WTC11 (cell line): Measurements from ENCODE around the gene KRT222. TPM values are rescaled to one million over a fixed set of nuclear protein-coding genes. Genes with fewer than 3 reads are reported as not detected.

Experiments
- ATAC-seq: fragments of 200-7000 bp; cut with Tn5 transposase; 2 replicates; pipeline ENCODE4 v1.10.0; 2021; ENCODE audit warnings: mild to moderate bottlenecking, moderate library complexity
- CTCF ChIA-PET: fragments of 300-600 bp; sonication (Branson Sonifier 250); formaldehyde crosslinking; loops from one replicate; lab custom pipeline; 2021; ENCODE audit warnings: antibody characterized with exemption; lab: Charles Lee
- POLR2A ChIA-PET: fragments of 350-600 bp; sonication (Branson Sonifier 250); formaldehyde crosslinking; loops from one replicate; lab custom pipeline; 2021; ENCODE audit warnings: antibody characterized with exemption; lab: Charles Lee
- DNase-seq: peaks from one replicate; pipeline ENCODE4 v3.0.0; 2021; ENCODE audit warnings: low spot score
- H3K27ac Mint-ChIP-seq: 2 replicates; pipeline ENCODE4 v1.8.0; 2021; ENCODE audit warnings: mixed read lengths
- H3K27me3 Mint-ChIP-seq: 2 replicates; pipeline ENCODE4 v1.8.0; 2021; ENCODE audit warnings: low read depth, mild to moderate bottlenecking, moderate library complexity, mixed read lengths
- H3K36me3 Mint-ChIP-seq: 2 replicates; pipeline ENCODE4 v1.8.0; 2021; ENCODE audit warnings: mixed read lengths
- H3K4me1 Mint-ChIP-seq: 2 replicates; pipeline ENCODE4 v1.8.0; 2022; ENCODE audit warnings: mixed read lengths
- H3K4me3 Mint-ChIP-seq: 2 replicates; pipeline ENCODE4 v1.8.0; 2021; ENCODE audit warnings: mild to moderate bottlenecking, moderate library complexity, mixed read lengths
- H3K9me3 Mint-ChIP-seq: 2 replicates; pipeline ENCODE4 v1.8.0; 2021; ENCODE audit warnings: mixed read lengths
- AFF4 ChIP-seq: sonication (generic); formaldehyde crosslinking; IDR thresholded peaks from 2 replicates; pipeline ENCODE4 v1.8.1; 2023; ENCODE audit warnings: mild to moderate bottlenecking, missing genetic modification reagents, borderline replicate concordance
- ATF1 ChIP-seq: sonication (generic); formaldehyde crosslinking; IDR thresholded peaks from 2 replicates; pipeline ENCODE4 v1.8.1; 2023; ENCODE audit warnings: mild to moderate bottlenecking, moderate library complexity, missing genetic modification reagents
- CTCF ChIP-seq: fragments of 200-600 bp; IDR thresholded peaks from 2 replicates; pipeline ENCODE4 v1.8.0; 2022; ENCODE audit warnings: antibody characterized with exemption
- GRHL2 ChIP-seq: fragments of 250-450 bp; sonication (Bioruptor Pico); IDR thresholded peaks from 2 replicates; pipeline ENCODE4 v1.8.0; 2022; ENCODE audit warnings: mild to moderate bottlenecking, moderate library complexity; ENCODE audit not compliant: insufficient replicate concordance, severe bottlenecking
- HMGA2 ChIP-seq: fragments of 250-450 bp; sonication (Bioruptor Pico); IDR thresholded peaks from 2 replicates; pipeline ENCODE4 v1.4.0; 2021; ENCODE audit warnings: mild to moderate bottlenecking, moderate library complexity
- NR1H2 ChIP-seq: sonication (generic); formaldehyde crosslinking; IDR thresholded peaks from 2 replicates; pipeline ENCODE4 v1.9.0; 2021; ENCODE audit warnings: mild to moderate bottlenecking, moderate library complexity, missing genetic modification reagents
- PREB ChIP-seq: sonication (generic); formaldehyde crosslinking; IDR thresholded peaks from 2 replicates; pipeline ENCODE4 v1.8.1; 2022; ENCODE audit warnings: mild to moderate bottlenecking, missing genetic modification reagents, moderate library complexity, borderline replicate concordance
- PRRX2 ChIP-seq: fragments of 250-450 bp; sonication (Bioruptor Pico); IDR thresholded peaks from 2 replicates; pipeline ENCODE4 v1.8.0; 2021; ENCODE audit warnings: mild to moderate bottlenecking
- TCF7 ChIP-seq: sonication (generic); formaldehyde crosslinking; IDR thresholded peaks from 2 replicates; pipeline ENCODE4 v1.8.0; 2022; ENCODE audit warnings: mild to moderate bottlenecking, low read depth, missing genetic modification reagents, moderate library complexity
- ZBTB21 ChIP-seq: sonication (generic); formaldehyde crosslinking; IDR thresholded peaks from 2 replicates; pipeline ENCODE4 v1.8.1; 2023; ENCODE audit warnings: mild to moderate bottlenecking, missing genetic modification reagents, borderline replicate concordance
- ZNF532 ChIP-seq: fragments of 250-450 bp; sonication (Bioruptor Pico); IDR thresholded peaks from 2 replicates; pipeline ENCODE4 v1.9.0; 2021; ENCODE audit warnings: mild to moderate bottlenecking, borderline replicate concordance
- total RNA-seq: library from RNA; stranded (reverse); gene quantifications from 3 replicates; pipeline ENCODE4 v1.2.3, GENCODE V29; 2021
- TF ChIP-seq, protein P1 (sequence below): sonication (generic); formaldehyde crosslinking; IDR thresholded peaks from 2 replicates; pipeline ENCODE4 v1.8.0; 2022; ENCODE audit warnings: mild to moderate bottlenecking, missing genetic modification reagents

KRT222 gene
- total RNA-seq, 1 experiment from 2014 or later: 0.09 TPM

DNA sequence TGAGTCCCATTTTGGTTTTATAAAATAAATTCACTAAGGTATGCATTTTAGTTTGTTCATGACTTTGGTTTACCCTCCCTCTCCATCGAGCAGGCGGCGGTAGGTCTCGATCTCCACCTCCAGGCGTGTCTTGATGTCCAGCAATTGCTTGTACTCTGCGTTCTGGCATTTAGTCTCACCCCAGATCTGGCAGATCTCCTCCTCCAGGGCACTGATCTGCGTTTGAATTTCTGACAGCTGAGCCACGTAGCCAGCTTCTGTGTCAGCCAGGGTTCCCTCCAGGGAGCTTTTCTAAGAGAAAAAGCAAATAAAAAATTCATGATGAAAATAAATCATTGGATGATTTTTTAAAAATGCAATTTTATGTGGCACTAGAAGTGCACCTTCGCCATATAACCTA, 34.4 kb upstream of the KRT222 start:
- ChIA-PET POLR2A (no interaction called here), CTCF (interaction anchor here (0.7 to 1.4 kb wide), 3 partner anchors 80 to 156 kb away, joined by 3 to 7 read pairs (median 3); no protein-coding TSS in a partner anchor)
- no peaks in the 10 kb centered on the region for H3K9me3 Mint-ChIP-seq
- TF ChIP-seq PREB (CRISPR knock-in tag) (no peak), PRRX2 (no peak), GRHL2 (CRISPR knock-in tag) (no peak), NR1H2 (CRISPR knock-in tag) (no peak), HMGA2 (CRISPR knock-in tag) (no peak), AFF4 (CRISPR knock-in tag) (no peak), TCF7 (no peak), ZNF532 (no peak), ZBTB21 (CRISPR knock-in tag) (no peak)
- H3K27ac Mint-ChIP-seq: no peak overlapping the region; the same call in 1 of the 2 replicates
- H3K36me3 Mint-ChIP-seq: no peaks in the 10 kb centered on the region
- H3K4me3 Mint-ChIP-seq: no peak overlapping the region
- DNase-seq (no peak), ATAC-seq (no peak)
- no peaks in the 10 kb centered on the region for H3K27me3 Mint-ChIP-seq
- H3K4me1 Mint-ChIP-seq: peaks cover 7% of the 10 kb centered on the region

- ATAC-seq (no peak), DNase-seq (no peak)
- Mint-ChIP-seq H3K27me3 (no peaks in the 10 kb centered on the region), H3K9me3 (no peaks in the 10 kb centered on the region), H3K27ac (no peak overlapping the region), H3K36me3 (no peaks in the 10 kb centered on the region), H3K4me1 (peaks cover 8% of the 10 kb centered on the region), H3K4me3 (no peak overlapping the region)
- ChIA-PET POLR2A (no interaction called here), CTCF (interaction anchor here (1.1 to 3.0 kb wide), 2 partner anchors 78 to 82 kb away, joined by 3 to 10 read pairs; no protein-coding TSS in a partner anchor)
- no peak for TF ChIP-seq ATF1
- TF ChIP-seq, protein P1, sequence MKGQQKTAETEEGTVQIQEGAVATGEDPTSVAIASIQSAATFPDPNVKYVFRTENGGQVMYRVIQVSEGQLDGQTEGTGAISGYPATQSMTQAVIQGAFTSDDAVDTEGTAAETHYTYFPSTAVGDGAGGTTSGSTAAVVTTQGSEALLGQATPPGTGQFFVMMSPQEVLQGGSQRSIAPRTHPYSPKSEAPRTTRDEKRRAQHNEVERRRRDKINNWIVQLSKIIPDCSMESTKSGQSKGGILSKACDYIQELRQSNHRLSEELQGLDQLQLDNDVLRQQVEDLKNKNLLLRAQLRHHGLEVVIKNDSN: no peak
- no peak for TF ChIP-seq CTCF
- TF ChIP-seq ZNF532: no peak
- no peak for TF ChIP-seq ZBTB21 (CRISPR knock-in tag)
Measured at GRCh38 chr17:40697297-40697696, 32.3 kb upstream of the KRT222 start.
